ENCODE measurements around the gene EXOC4.

The EXOC4 gene

GRCh38 chr7:133706016-133706415, 453.1 kb downstream of the EXOC4 start:
- DNase-seq (ENCODE audit: low spot score), result no peak

- no peak for DNase-seq (ENCODE audit: low spot score)
Observed at GRCh38 chr7:133709036-133709880, 456.4 kb downstream of the EXOC4 start.

GRCh38 chr7:133712544-133712943, 459.7 kb downstream of the EXOC4 start:
- no peak for DNase-seq (ENCODE audit: low spot score)

- DNase-seq (ENCODE audit: low spot score), result no peak
Observed at GRCh38 chr7:133714654-133715053, 461.8 kb downstream of the EXOC4 start.

- no peak for DNase-seq (ENCODE audit: low spot score)
Observed at GRCh38 chr7:133718131-133718530, 465.3 kb downstream of the EXOC4 start.

GRCh38 chr7:133723044-133723443, 470.2 kb downstream of the EXOC4 start:
- no peak for DNase-seq (ENCODE audit: low spot score)

- DNase-seq (ENCODE audit: low spot score), result no peak
Observed at GRCh38 chr7:133724148-133724547, 471.3 kb downstream of the EXOC4 start.

- no peak for DNase-seq (ENCODE audit: low spot score)
Observed at GRCh38 chr7:133724694-133725093, 471.8 kb downstream of the EXOC4 start.

- DNase-seq (ENCODE audit: low spot score), result no peak
Observed at GRCh38 chr7:133727476-133728214, 474.8 kb downstream of the EXOC4 start.

- DNase-seq (ENCODE audit: low spot score), result no peak
Observed at GRCh38 chr7:133730360-133730759, 477.5 kb downstream of the EXOC4 start.

GRCh38 chr7:133733401-133733800, 480.5 kb downstream of the EXOC4 start:
- no peak for DNase-seq (ENCODE audit: low spot score)

- DNase-seq (ENCODE audit: low spot score), result no peak
Observed at GRCh38 chr7:133735222-133735621, 482.3 kb downstream of the EXOC4 start.

- no peak for DNase-seq (ENCODE audit: low spot score)
Observed at GRCh38 chr7:133739817-133740216, 486.9 kb downstream of the EXOC4 start.

- no peak for DNase-seq (ENCODE audit: low spot score)
Observed at GRCh38 chr7:133741078-133741477, 488.2 kb downstream of the EXOC4 start.

- no peak for DNase-seq (ENCODE audit: low spot score)
Observed at GRCh38 chr7:133741703-133742102, 488.8 kb downstream of the EXOC4 start.

GRCh38 chr7:133742709-133743538, 490.0 kb downstream of the EXOC4 start:
- no peak for DNase-seq (ENCODE audit: low spot score)

GRCh38 chr7:133744451-133744850, 491.6 kb downstream of the EXOC4 start:
- no peak for DNase-seq (ENCODE audit: low spot score)

- DNase-seq (ENCODE audit: low spot score), result no peak
Observed at GRCh38 chr7:133746305-133746704, 493.4 kb downstream of the EXOC4 start.

GRCh38 chr7:133746847-133747246, 494.0 kb downstream of the EXOC4 start:
- no peak for DNase-seq (ENCODE audit: low spot score)

- no peak for DNase-seq (ENCODE audit: low spot score)
Observed at GRCh38 chr7:133748443-133749407, 495.8 kb downstream of the EXOC4 start.

GRCh38 chr7:133750287-133750686, 497.4 kb downstream of the EXOC4 start:
- DNase-seq (ENCODE audit: low spot score), result no peak
